Neural progenitor cell (in vitro differentiated cells): ENCODE data around the gene SLCO3A1. TPM values are rescaled to one million over a fixed set of nuclear protein-coding genes. Genes with fewer than 3 reads are reported as not detected.

Source experiments
- DNase-seq: peaks from one replicate; pipeline ENCODE4 v3.0.0-alpha.2; 2016; ENCODE audit warnings: low spot score
- H2AFZ ChIP-seq: fragments of 200-600 bp; sonication (generic); replicated peaks from 2 replicates; pipeline ENCODE4 v1.6.1; 2016; ENCODE audit warnings: antibody characterized with exemption
- H3F3A ChIP-seq: fragments of 200-600 bp; sonication (generic); 2 replicates; pipeline ENCODE4 v1.6.1; 2016; ENCODE audit warnings: antibody characterized with exemption, low read depth
- H3K27ac ChIP-seq: fragments of 200-600 bp; sonication (generic); 2 replicates; pipeline ENCODE4 v1.5.1; 2016; ENCODE audit warnings: mild to moderate bottlenecking
- H3K27me3 ChIP-seq: fragments of 200-600 bp; sonication (generic); 2 replicates; pipeline ENCODE4 v1.6.1; 2016; ENCODE audit warnings: mild to moderate bottlenecking, moderate library complexity
- H3K36me3 ChIP-seq: fragments of 200-600 bp; sonication (generic); 2 replicates; pipeline ENCODE4 v1.5.1; 2016
- H3K4me1 ChIP-seq: fragments of 200-600 bp; sonication (generic); 2 replicates; pipeline ENCODE4 v1.6.1; 2016; ENCODE audit warnings: mixed run types
- H3K4me2 ChIP-seq: fragments of 200-600 bp; sonication (generic); 2 replicates; pipeline ENCODE4 v1.6.1; 2016
- H3K4me3 ChIP-seq: fragments of 200-600 bp; sonication (generic); 2 replicates; pipeline ENCODE4 v1.5.1; 2016
- H3K79me2 ChIP-seq: fragments of 200-600 bp; sonication (generic); 2 replicates; pipeline ENCODE4 v1.6.1; 2016; ENCODE audit warnings: low read depth
- H3K9ac ChIP-seq: fragments of 200-600 bp; sonication (generic); 2 replicates; pipeline ENCODE4 v1.6.1; 2016
- H3K9me3 ChIP-seq: fragments of 200-600 bp; sonication (generic); 2 replicates; pipeline ENCODE4 v1.5.1; 2016; ENCODE audit warnings: low read depth
- H4K20me1 ChIP-seq: fragments of 200-600 bp; sonication (generic); 2 replicates; pipeline ENCODE4 v1.6.1; 2016; ENCODE audit warnings: low read depth
- H3K27ac Mint-ChIP-seq: 3 replicates; pipeline ENCODE4 v1.8.0; 2021; ENCODE audit warnings: mixed read lengths
- H3K27me3 Mint-ChIP-seq: 2 replicates; pipeline ENCODE4 v1.8.0; 2022; ENCODE audit warnings: low read depth, mild to moderate bottlenecking, inconsistent platforms, moderate library complexity, mixed read lengths; ENCODE audit not compliant: insufficient read depth
- H3K36me3 Mint-ChIP-seq: 3 replicates; pipeline ENCODE4 v1.8.0; 2021; ENCODE audit warnings: mixed read lengths
- H3K4me1 Mint-ChIP-seq: 3 replicates; pipeline ENCODE4 v1.8.0; 2021; ENCODE audit warnings: mixed read lengths
- H3K4me3 Mint-ChIP-seq: 3 replicates; pipeline ENCODE4 v1.8.0; 2021; ENCODE audit warnings: mild to moderate bottlenecking, moderate library complexity, mixed read lengths
- H3K9me3 Mint-ChIP-seq: 3 replicates; pipeline ENCODE4 v1.8.0; 2020; ENCODE audit warnings: mixed read lengths
- EZH2 ChIP-seq: fragments of 200-600 bp; sonication (generic); IDR thresholded peaks from 2 replicates; pipeline ENCODE4 v1.6.1; 2017; ENCODE audit warnings: antibody characterized with exemption, mild to moderate bottlenecking, moderate library complexity
- EZH2phosphoT487 ChIP-seq: fragments of 200-600 bp; sonication (generic); IDR thresholded peaks from 2 replicates; pipeline ENCODE4 v1.6.1; 2017; ENCODE audit warnings: antibody characterized with exemption
- total RNA-seq: library from RNA; depleted of rRNA; stranded (reverse); fragments of >200 nt; gene quantifications from 2 replicates; pipeline ENCODE4 v1.2.3, GENCODE V29; 2015; ENCODE audit warnings: low replicate concordance
- TF ChIP-seq, protein P1 (sequence below): fragments of 200-600 bp; sonication (generic); IDR thresholded peaks from 2 replicates; pipeline ENCODE4 v1.5.1; 2017; ENCODE audit warnings: antibody characterized with exemption, mild to moderate bottlenecking

The SLCO3A1 gene
- total RNA-seq, 1 donor from 2014 or later, result 6.6 TPM

GRCh38 chr15:92044203-92044909 lies 190.8 kb downstream of the SLCO3A1 start:
- H3F3A ChIP-seq, result no peaks in the 10 kb centered on the region
- no peaks in the 10 kb centered on the region for H3K9me3 ChIP-seq
- Mint-ChIP-seq H3K27me3 (peaks cover under 1% of the 10 kb centered on the region), H3K27ac (no peak overlapping the region), H3K4me1 (peaks cover 3% of the 10 kb centered on the region), H3K36me3 (no peaks in the 10 kb centered on the region), H3K4me3 (no peak overlapping the region), H3K9me3 (peaks cover 2% of the 10 kb centered on the region)
- no peaks in the 10 kb centered on the region for H3K27me3 ChIP-seq
- H4K20me1 ChIP-seq, result no peaks in the 10 kb centered on the region
- DNase-seq, result no peak
- H2AFZ ChIP-seq, result no peak overlapping the region
- no peaks in the 10 kb centered on the region for H3K4me1 ChIP-seq
- no peaks in the 10 kb centered on the region for H3K79me2 ChIP-seq
- H3K4me3 ChIP-seq, result no peak overlapping the region
- TF ChIP-seq, protein P1, sequence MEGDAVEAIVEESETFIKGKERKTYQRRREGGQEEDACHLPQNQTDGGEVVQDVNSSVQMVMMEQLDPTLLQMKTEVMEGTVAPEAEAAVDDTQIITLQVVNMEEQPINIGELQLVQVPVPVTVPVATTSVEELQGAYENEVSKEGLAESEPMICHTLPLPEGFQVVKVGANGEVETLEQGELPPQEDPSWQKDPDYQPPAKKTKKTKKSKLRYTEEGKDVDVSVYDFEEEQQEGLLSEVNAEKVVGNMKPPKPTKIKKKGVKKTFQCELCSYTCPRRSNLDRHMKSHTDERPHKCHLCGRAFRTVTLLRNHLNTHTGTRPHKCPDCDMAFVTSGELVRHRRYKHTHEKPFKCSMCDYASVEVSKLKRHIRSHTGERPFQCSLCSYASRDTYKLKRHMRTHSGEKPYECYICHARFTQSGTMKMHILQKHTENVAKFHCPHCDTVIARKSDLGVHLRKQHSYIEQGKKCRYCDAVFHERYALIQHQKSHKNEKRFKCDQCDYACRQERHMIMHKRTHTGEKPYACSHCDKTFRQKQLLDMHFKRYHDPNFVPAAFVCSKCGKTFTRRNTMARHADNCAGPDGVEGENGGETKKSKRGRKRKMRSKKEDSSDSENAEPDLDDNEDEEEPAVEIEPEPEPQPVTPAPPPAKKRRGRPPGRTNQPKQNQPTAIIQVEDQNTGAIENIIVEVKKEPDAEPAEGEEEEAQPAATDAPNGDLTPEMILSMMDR, result no peak
- no peak for TF ChIP-seq EZH2phosphoT487
- TF ChIP-seq EZH2, result no peak
- H3K27ac ChIP-seq, result no peak overlapping the region
- H3K36me3 ChIP-seq, result no peaks in the 10 kb centered on the region
- no peak overlapping the region for H3K4me2 ChIP-seq
- no peak overlapping the region for H3K9ac ChIP-seq

- Mint-ChIP-seq H3K27me3 (peaks cover 2% of the 10 kb centered on the region), H3K36me3 (no peaks in the 10 kb centered on the region), H3K9me3 (no peaks in the 10 kb centered on the region), H3K27ac (peak overlapping the region; percentile 29), H3K4me1 (peaks cover 15% of the 10 kb centered on the region), H3K4me3 (no peak overlapping the region)
- H3K4me1 ChIP-seq, result no peaks in the 10 kb centered on the region
- H3K79me2 ChIP-seq, result no peaks in the 10 kb centered on the region
- H3F3A ChIP-seq, result no peaks in the 10 kb centered on the region
- H3K27me3 ChIP-seq, result no peaks in the 10 kb centered on the region
- no peaks in the 10 kb centered on the region for H3K36me3 ChIP-seq
- H3K9ac ChIP-seq, result no peak overlapping the region
- H3K4me2 ChIP-seq, result no peak overlapping the region
- H2AFZ ChIP-seq, result no peak overlapping the region
- H4K20me1 ChIP-seq, result no peaks in the 10 kb centered on the region
- H3K27ac ChIP-seq, result no peak overlapping the region
- no peaks in the 10 kb centered on the region for H3K9me3 ChIP-seq
- TF ChIP-seq EZH2, result no peak
- no peak for TF ChIP-seq EZH2phosphoT487
- TF ChIP-seq, protein P1, result no peak
- no peak for DNase-seq
- H3K4me3 ChIP-seq, result no peak overlapping the region
These were observed 194.4 kb downstream of the SLCO3A1 start for GRCh38 chr15:92047900-92048299.

GRCh38 chr15:92048739-92049138 lies 195.2 kb downstream of the SLCO3A1 start:
- no peak overlapping the region for H3K9ac ChIP-seq

More at GRCh38 chr15:92048739-92049138, 195.2 kb downstream of the SLCO3A1 start:
- Histone ChIP-seq H3K4me1 (no peaks in the 10 kb centered on the region), H3K36me3 (no peaks in the 10 kb centered on the region), H3K9me3 (no peaks in the 10 kb centered on the region), H3K79me2 (no peaks in the 10 kb centered on the region), H4K20me1 (no peaks in the 10 kb centered on the region), H3K27me3 (no peaks in the 10 kb centered on the region), H2AFZ (no peak overlapping the region), H3K4me2 (no peak overlapping the region), H3K4me3 (no peak overlapping the region), H3F3A (no peaks in the 10 kb centered on the region), H3K27ac (no peak overlapping the region)
- TF ChIP-seq, protein P1, result no peak
- TF ChIP-seq EZH2 (no peak), EZH2phosphoT487 (no peak)
- H3K4me1 Mint-ChIP-seq, result peaks cover 15% of the 10 kb centered on the region
- H3K36me3 Mint-ChIP-seq, result no peaks in the 10 kb centered on the region
- H3K27ac Mint-ChIP-seq, result no peak overlapping the region
- no peak for DNase-seq
- H3K9me3 Mint-ChIP-seq, result no peaks in the 10 kb centered on the region
- H3K4me3 Mint-ChIP-seq, result no peak overlapping the region
- H3K27me3 Mint-ChIP-seq, result peaks cover 2% of the 10 kb centered on the region
